ENCODE results near the gene CASZ1. TPM values are rescaled to one million over a fixed set of nuclear protein-coding genes. Genes with fewer than 3 reads are reported as not detected.

Gene CASZ1
- total and polyA plus RNA-seq, 10 of the 15 experiments (the other 5 are each of a cell fraction or from before 2014, with no cell fraction given), result 0.52 to 9.8 (median 3.7) TPM

- no TSS peak for BruUV-seq (replicated peaks)
- RAD21 ChIA-PET (ENCODE audit: unreplicated experiment), result no interaction called here
- ATAC-seq, result no peak
Observed at GRCh38 chr1:10789047-10789791, 7.2 kb downstream of the CASZ1 start.

GRCh38 chr1:10788592-10789006 is 7.8 kb downstream of the CASZ1 start:
- RAD21 ChIA-PET (ENCODE audit: unreplicated experiment), result no interaction called here
- no peak for FAIRE-seq
- Histone ChIP-seq H4K20me1 (ENCODE audit: control insufficient read depth, insufficient read depth) (no peaks in the 10 kb centered on the region), H3K4me3 (no peak overlapping the region), H3K27me3 (replicated peaks in 1 of 2; ENCODE audit: control insufficient read depth in 2 of 2, insufficient read depth in 2 of 2, low read length in 1 of 2) (peaks cover 0 to 4% of the 10 kb centered on the region in 2 experiments; a peak in 3 of 4 replicates), H2AFZ (ENCODE audit: control insufficient read depth, low read depth, low read length) (no peak overlapping the region), H3K4me1 (ENCODE audit: control insufficient read depth, insufficient read depth, low read length) (no peaks in the 10 kb centered on the region), H3K79me2 (ENCODE audit: control insufficient read depth, insufficient read depth, low read length) (no peaks in the 10 kb centered on the region), H3K36me3 (ENCODE audit: control insufficient read depth in 2 of 2, insufficient read depth in 2 of 2, low read length in 1 of 2) (no peaks in the 10 kb centered on the region), H3K4me2 (ENCODE audit: control insufficient read depth, insufficient read depth) (no peak overlapping the region), H3K9ac (ENCODE audit: control insufficient read depth, insufficient read depth, low read length) (no peak overlapping the region), H3K9me3 (replicated peaks; ENCODE audit: control insufficient read depth, insufficient read depth, low read length) (no peaks in the 10 kb centered on the region), H3K27ac (ENCODE audit: control insufficient read depth, insufficient read depth) (no peak overlapping the region)
- no peak for TF ChIP-seq TCF12 (IDR thresholded peaks at IDR 0.05; ENCODE audit: low read depth, low read length)
- no peak for TF ChIP-seq STAT3 (IDR thresholded peaks at IDR 0.05; ENCODE audit: low read depth, low read length)
- TF ChIP-seq MAX (IDR thresholded peaks at IDR 0.05; ENCODE audit: low read depth, low read length), result no peak
- TF ChIP-seq IRF5 (IDR thresholded peaks at IDR 0.05; ENCODE audit: borderline replicate concordance), result no peak
- no peak for TF ChIP-seq WRNIP1 (IDR thresholded peaks at IDR 0.05; ENCODE audit: borderline replicate concordance, low read depth, low read length)
- no peak for TF ChIP-seq POLR2A (IDR thresholded peaks at IDR 0.05; ENCODE audit: low read depth, low read length)
- TF ChIP-seq RUNX3 (IDR thresholded peaks at IDR 0.05; ENCODE audit: low read length), result no peak
- DNase-seq (ENCODE audit: low read depth, low spot score), result no peak
- intact Hi-C loops (cut with micrococcal nuclease; ENCODE audit: unreplicated experiment), result no loop called here
- 26% methylated on average over 11 of the region's 11 CpGs for WGBS (ENCODE audit: insufficient coverage, insufficient replicate concordance, low lambda C conversion rate, missing lambda C conversion rate)
- in situ Hi-C loops (cut with MboI), result no loop called here
- CTCF ChIA-PET, result no interaction called here
- POLR2A ChIA-PET, result no interaction called here
- no peak for ATAC-seq
- BruUV-seq (replicated peaks), result no TSS peak
- SMC1A ChIA-PET (ENCODE audit: uncharacterized antibody, unreplicated experiment), result no interaction called here

More at GRCh38 chr1:10789047-10789791, 7.2 kb downstream of the CASZ1 start:
- H2AFZ ChIP-seq (ENCODE audit: control insufficient read depth, low read depth, low read length), result no peak overlapping the region
- H3K27ac ChIP-seq (ENCODE audit: control insufficient read depth, insufficient read depth), result no peak overlapping the region
- H3K4me1 ChIP-seq (ENCODE audit: control insufficient read depth, insufficient read depth, low read length), result no peaks in the 10 kb centered on the region; the same call in 1 of the 2 replicates
- CTCF ChIA-PET, result no interaction called here
- no peak overlapping the region for H3K4me3 ChIP-seq
- no peaks in the 10 kb centered on the region for H3K79me2 ChIP-seq (ENCODE audit: control insufficient read depth, insufficient read depth, low read length)
- no peak for FAIRE-seq
- TF ChIP-seq GABPA (IDR thresholded peaks at IDR 0.05; ENCODE audit: low read depth), result no peak
- peaks cover 3 to 4% of the 10 kb centered on the region in 2 experiments for H3K27me3 ChIP-seq (replicated peaks in 1 of 2; ENCODE audit: control insufficient read depth in 2 of 2, insufficient read depth in 2 of 2, low read length in 1 of 2)
- no peak overlapping the region for H3K4me2 ChIP-seq (ENCODE audit: control insufficient read depth, insufficient read depth)
- H3K9ac ChIP-seq (ENCODE audit: control insufficient read depth, insufficient read depth, low read length), result no peak overlapping the region
- H3K36me3 ChIP-seq (ENCODE audit: control insufficient read depth in 2 of 2, insufficient read depth in 2 of 2, low read length in 1 of 2), result no peaks in the 10 kb centered on the region
- WGBS (ENCODE audit: insufficient coverage, insufficient replicate concordance, low lambda C conversion rate, missing lambda C conversion rate), result 33% methylated on average over 8 of the region's 8 CpGs
- in situ Hi-C loops (cut with MboI) (no loop called here), intact Hi-C loops (cut with micrococcal nuclease; ENCODE audit: unreplicated experiment) (no loop called here)
- SMC1A ChIA-PET (ENCODE audit: uncharacterized antibody, unreplicated experiment), result no interaction called here
- DNase-seq (ENCODE audit: low read depth, low spot score), result no peak
- no peaks in the 10 kb centered on the region for H3K9me3 ChIP-seq (replicated peaks; ENCODE audit: control insufficient read depth, insufficient read depth, low read length)
- H4K20me1 ChIP-seq (ENCODE audit: control insufficient read depth, insufficient read depth), result no peaks in the 10 kb centered on the region
- POLR2A ChIA-PET, result no interaction called here
